Stimulated activated CD8-positive, alpha-beta memory T cell treated with anti-CD3 and anti-CD28 coated beads, Interleukin-12 subunit alpha, Interleukin-12 subunit beta, amount 100 ng/mL, for 1 hour (primary cell): ENCODE measurements around the gene SLC6A7.

Source experiments
- DNase-seq: peaks from one replicate; pipeline ENCODE4 v3.0.0-alpha.2; 2020; ENCODE audit warnings: low read depth

Gene SLC6A7

DNA sequence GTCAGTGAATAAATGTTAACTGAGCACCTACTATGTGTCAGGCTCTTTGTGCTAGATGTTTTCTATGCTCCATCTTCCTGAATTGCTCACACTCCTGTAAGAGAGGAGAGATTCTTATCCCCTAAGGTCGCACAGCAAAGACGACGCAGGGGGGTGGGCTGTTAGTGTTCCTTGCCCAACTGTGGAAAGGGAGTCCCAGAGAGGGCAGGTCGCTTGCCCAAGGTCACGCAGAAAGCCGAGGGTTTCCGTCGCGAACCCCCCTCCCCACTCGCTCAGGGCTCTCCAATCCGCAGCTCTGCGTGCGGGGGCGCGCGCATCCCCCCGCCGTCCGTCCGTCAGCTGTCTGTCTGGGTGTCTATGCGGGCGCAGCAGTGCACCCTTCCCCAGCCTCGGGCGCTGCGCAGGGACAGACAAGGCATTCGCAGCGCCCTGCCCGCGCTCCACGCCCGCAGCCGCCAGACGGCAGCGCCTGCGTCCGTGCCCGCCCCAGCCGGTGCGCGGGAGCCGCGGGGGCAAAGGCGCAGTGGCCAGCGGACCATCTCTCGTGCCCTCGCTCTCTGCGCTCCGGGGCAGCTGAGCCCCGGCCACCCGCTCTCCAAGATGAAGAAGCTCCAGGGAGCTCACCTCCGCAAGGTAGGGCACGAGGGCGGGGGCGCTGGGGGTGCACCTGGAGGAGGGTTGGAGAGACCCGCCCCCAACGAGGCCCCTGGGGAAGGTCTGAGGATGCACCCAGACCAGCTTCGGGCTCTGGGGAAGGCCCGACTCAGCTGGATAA is at the start of gene SLC6A7:
Gene SLC6A7 (plus strand): TSS at position 335 of the 775 bp plus-strand sequence. CDS start 266 bp downstream, at position 601.
- DNase-seq: no peak

DNA sequence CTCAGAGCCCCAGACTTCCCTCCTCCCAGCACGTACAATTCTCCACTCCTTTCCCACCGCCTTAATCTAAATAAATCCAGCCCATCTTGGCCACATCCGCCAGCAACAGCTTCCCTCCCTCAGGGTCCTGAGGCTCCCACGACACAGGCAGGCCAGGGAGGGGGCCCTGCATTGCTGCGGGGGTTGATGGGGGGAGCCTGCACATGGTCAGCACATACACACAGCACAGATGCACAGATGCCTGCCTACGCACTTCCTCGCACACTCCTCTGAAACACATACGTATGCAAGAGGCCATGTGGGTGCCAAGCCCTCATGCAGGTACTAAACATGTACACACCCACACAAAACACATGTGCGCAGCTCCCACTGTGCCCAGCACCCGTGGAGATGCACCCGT is 49.0 kb upstream of the SLC6A7 start:
- no peak for DNase-seq

DNA sequence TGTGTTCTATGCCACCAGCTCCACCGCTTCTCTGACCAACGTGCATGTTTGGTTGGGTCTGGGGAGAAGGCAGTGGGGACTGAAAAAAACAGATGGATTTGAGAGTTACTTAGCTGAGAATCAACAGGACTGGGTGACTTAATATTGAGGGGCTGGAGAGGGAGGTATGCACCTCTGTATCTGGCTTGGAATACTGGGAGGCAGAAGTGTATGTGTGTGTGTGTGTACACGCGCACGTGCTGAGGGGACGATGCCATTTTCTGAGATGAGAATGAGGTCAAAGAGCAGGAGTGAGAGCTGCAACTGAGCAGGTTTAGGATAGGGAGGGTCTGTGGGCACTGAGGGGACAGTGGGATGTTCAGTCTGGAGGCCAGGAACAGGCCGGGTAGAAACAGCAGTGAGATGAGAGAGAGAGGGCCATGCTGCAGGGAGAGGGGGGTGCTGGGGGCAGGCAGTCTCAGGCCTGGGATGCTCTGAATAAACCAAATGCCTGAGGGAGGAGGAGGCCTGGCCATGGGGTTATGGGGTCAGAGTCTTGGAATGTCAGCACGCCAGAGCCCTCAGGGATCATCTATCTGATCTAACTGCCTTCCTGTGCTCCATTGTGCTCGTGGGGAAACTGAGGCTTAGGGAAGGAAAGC is 48.2 kb upstream of the SLC6A7 start:
- no peak for DNase-seq

DNA sequence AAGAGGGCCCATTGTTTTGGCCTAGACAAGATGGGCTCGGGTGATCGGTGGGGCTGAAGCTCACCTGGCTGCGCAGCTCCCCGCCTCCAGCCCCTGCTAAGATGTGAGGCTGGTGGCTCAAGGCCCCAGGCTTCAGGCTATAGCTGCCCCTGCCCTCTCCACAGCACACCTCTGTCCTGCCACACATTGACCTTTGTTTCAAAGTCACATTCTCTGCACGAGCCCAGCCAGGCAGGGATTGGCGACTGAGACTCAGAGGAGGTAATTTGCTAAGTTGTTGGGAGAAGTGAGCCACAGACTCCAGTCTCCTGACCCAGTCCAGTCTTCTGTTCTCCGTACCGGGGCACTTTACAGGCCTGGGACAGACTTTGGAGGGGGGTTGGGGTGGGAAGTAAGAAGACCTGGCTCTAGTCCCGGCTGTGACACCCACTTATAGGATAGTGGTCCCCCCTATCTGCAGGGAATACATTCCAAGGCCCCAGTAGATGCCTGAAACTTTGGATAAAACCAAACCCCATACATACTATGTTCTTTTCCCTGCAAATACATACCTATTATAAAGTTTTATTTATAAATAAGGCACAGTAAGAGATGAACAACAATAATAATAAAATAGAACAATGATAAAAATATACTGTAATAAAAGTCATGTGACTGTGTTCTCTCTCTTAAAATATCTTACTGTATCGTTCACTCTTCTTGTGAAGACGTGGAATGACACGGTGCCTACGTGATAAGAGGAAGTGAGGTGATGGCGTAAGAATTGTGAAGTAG is 47.5 kb upstream of the SLC6A7 start:
- no peak for DNase-seq

DNA sequence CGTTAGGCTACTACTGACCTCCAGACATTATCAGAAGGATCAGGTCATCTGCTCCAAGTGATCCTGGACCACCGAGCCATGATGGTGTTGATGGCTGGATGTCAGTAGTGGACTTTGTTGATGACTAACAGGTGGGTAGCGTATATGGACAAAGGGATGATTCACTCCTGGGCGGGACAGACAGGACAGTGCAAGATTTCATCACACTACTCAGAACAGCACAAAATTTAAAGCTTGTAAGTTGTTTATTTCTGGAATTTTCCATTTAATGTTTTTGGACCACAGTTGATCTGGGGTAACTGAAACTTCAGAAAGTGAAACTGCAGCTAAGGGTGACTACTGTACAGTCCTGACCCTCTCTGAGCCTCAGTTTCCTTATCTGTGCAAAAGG is 46.9 kb upstream of the SLC6A7 start:
- DNase-seq: no peak

DNA sequence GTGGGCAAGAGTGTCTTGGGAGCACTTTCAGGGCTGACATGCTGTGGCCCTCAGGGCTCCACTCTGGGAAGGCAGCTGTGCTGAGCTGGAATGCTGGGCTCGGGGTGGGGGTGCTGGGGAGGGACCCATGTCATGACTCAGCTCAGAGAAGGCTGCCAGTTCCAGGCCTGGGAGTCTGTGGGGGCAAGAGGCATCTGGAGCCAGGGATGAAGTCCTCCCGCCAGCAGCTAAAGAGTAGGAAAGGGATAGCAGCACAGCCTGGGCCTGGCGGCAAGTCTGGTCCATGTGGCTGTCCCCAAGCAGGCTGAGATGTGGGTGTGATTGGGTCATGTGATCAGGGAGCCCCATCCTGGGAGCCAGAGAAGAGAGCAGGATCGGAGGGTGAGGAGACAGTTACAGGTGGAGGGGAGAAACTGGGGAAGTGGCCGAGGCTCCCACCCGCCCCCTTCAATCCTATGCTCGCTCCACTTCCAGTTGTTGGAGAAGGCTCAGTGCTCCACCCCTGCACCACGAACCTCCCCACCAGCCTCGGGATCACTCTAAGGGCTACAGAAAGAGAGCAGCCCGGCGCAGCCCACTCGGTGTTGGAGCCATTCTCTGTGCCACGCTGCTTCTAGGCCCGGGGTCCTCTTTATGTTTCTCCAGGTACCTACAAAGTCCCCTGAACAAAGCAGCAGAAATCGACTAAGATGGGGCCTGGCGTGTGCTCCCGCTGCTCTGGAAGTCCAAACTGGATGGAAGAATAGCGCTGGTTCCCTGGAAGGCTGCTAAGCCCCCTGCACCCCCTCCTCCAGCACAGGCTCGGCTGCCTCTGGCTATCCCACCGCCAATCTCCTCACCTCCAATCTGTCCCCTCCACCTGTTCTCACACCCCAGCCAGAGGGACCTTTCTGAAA is 46.3 kb upstream of the SLC6A7 start:
- DNase-seq: no peak

DNA sequence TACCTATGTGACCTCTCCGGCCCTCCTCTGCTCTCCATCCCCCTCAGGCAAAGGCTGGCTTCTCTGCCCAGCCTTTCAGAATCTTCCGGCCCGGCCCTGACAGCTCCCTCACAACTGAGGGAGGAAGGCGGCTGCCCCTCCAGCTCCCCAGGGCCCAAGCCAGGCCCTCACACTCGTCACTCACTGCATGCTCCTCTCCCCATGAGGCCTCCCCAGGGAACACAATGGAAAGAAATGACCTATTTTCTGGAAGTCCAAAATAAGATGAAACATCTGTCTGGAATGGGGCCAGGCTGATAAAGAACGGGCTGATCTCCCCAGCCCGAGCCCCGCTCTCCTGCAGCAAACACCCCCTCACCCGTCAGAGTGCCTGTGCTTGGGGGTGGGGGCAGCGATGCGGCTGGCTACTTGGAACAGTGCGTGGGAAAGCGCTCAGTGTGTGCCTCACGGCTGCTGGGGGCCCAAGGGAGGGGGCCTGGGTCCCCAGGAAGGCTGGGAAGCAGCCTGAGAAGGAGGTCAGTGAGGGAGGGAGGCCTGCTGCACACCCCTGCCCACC is 45.5 kb upstream of the SLC6A7 start:
- DNase-seq: no peak

DNA sequence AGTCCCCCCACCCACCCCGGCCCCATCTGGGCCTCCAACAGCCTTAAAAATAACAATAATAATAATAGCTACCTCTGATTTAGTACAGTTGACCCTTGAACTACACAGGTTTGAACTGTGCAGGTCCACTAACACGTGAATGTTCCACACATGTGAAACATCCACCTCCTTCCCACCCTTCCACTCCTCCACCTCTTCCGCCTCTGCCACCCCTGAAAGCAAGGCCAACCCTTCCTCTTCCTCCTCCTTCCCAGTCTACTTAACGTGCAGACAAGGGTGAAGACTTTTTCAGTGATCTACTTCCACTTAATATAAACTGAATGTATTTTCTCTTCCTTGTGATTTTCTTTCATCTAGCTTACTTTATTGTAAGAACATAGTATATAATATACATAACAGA is 45.0 kb upstream of the SLC6A7 start:
- DNase-seq: no peak

DNA sequence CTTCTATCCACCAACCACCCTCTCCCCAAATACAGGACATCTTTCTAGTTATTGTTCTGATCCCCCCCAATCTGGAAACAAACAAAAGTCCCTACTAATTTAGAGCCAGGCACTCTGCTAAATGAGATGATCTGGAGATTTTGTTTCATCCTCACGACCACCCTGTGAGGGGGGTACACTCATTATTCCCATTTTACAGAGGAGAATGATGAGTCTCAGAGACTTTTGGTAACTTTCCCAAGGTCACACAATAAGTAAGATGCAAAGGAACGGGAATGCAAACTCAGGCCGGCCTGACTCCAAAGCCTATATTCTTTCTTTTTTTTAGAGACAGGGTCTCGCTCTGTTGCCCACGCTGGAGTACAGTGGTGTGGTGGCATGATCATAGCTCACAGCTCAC is 43.6 kb upstream of the SLC6A7 start:
- no peak for DNase-seq

DNA sequence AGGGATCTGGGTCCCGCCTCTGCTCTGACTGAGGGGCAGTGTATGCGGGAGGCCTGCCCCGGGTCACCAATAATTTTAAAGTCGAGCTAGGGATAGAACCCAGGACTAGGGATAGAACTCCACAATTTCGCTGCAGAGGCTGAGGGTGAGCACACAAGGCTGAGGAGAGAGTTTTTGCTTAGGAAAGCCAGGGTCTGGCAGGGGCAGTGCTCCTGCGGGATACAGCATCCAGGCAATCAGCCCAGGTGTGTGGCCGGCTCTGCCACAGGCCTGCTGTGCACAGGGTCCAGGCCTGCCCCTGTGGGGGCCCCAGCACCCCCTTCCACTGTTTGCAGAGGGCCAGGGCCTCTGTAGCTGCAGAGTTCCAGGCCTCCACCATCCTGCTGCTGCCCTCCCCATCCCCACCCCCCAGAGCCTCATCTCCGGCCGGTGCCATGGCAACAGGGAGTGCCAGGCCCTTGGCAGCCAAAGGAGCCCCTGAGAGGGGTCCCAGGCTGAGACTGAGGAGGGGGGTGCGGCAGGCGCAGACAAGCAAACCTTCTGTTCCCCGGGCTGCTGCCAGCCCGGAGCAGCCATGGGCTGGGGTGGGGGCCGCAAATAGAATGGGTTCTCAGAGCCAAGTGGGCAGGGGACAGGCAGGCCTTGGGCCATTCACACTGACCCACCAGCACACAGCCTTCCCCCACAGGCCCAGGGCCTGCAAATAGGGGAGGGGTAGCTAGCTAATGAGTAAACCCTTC is 42.8 kb upstream of the SLC6A7 start:
- DNase-seq: no peak

DNA sequence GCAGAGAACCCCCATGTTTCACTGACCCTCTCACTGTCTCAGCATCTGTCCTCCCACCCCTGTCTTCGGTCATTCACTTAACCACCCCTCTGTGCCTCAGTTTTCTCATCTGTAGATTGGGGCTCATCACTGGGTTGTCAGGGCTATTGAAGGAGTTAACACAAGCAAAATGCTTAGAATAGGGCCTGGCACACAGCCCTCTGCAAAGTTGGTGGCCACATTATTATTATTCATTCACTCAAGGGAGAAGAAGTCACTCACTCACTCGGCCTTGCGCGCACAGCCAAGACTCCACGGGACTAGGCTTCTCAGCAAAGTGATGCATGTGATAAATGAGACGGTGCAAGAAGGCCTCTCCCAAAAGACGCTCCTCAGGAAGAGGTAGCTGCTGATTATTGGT is 42.2 kb upstream of the SLC6A7 start:
- no peak for DNase-seq

DNA sequence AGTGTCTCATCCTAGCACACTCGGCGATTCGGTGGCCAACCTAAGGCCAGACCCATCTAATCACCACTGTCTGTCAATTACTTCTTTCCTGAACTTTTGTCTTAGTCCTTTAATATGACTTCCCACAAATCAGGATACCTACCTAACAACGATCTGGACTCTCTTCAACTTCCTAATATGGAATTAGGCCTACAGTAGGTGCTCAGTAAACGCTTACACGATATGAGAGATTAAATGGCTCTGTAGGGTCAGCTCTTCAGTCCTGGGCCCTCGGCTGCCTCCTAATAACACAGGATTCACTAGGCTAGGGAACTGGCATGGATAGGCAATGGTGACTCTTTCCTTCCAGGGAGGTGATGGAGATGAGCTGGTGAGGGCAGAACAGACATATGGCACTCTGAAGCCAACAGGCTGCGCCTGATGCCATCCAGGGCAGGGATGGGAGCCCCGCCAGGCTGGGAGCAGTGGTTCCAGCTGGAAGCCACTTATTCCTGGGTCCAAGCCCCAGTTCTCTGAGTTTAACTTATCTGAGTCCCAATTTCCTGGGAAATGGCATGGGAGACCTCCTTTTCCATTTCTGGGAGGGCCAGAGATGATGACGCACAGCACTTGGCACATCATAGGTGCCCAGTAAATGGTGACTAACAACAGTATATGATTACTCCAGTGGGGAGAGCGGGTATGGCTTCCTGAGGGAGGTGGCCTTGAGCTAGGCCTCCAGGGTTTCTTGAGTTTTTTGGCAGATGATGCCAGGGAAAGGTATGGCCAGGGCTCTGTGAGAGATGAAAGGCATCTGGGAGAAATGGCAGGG is 41.5 kb upstream of the SLC6A7 start:
- no peak for DNase-seq

DNA sequence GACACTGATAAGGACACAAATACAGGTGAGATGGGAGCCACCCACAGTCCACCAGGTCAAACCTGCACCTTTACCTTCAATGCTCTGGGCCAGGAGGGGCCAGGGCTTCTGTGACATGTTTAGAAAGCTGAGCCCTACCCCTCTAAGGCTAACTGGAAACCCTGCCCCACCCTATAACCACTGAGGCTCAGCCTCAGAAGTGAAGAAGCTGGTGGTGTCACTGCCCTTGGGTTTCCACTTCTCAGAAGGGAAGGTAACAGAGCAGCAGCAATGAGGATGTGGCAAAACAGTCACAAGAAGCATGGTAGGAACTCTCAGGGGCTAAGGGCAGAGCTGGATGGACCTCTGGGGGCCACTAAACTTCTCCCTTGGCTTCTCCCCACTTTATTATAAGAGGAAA is 40.2 kb upstream of the SLC6A7 start:
- no peak for DNase-seq

DNA sequence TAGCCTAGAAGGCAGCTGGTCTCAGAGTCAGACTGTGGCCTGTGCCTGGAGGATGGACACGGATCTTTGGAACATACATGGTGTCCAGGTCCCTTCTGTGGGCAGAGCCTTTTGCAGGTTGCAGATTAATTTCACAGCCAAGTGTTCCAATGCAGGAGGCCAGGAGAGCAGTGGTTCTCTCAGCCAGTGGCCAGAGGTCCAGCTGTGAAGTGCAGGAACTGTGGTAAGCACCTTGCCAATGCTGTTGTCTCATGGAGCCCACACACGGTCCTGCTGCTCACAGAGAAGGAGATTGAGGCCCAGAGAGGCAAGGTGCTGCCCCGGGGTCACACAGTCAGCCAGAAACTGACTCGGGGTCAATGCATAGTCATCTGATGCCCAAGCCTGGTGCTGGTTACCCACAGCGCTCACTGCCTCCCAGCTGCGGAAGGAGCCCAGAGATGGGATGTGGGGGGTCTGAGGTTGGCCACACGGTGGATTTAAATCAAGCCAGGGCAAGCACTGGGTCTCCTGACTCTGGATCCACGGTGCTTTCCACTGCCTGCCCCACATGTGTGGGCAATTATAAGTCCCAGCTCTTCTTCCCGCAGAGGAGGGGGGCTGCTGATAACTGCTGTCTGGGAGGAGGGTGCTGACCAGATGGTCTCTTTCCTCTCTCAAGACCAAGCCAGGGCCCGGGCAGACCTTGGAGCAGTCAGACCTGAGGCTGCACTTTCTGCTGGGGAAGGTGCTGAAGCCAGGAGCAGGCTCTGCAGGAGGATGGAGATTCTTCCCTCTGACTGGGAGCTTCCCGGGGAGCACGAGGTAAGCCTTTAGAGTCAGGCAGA is 37.0 kb upstream of the SLC6A7 start:
- no peak for DNase-seq

DNA sequence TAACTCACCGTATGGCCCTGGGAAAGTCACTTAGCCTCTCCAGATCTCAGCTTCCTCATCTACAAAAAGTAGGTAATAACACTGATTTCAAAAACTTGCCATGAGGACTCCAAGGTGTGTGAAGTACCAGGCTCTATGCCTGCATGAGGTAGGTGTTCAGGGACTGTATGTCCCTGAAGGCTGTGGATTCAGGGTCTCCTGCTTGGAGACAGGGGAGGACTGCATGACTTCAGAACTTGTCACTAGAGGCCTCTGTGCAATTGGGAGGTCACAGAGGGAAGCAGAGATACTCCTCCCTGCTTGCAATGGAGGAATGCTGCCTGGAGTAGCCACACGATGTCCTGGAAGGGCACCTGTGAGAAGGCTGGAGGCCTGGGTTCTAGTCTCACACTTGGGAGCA is 36.4 kb upstream of the SLC6A7 start:
- DNase-seq: no peak

DNA sequence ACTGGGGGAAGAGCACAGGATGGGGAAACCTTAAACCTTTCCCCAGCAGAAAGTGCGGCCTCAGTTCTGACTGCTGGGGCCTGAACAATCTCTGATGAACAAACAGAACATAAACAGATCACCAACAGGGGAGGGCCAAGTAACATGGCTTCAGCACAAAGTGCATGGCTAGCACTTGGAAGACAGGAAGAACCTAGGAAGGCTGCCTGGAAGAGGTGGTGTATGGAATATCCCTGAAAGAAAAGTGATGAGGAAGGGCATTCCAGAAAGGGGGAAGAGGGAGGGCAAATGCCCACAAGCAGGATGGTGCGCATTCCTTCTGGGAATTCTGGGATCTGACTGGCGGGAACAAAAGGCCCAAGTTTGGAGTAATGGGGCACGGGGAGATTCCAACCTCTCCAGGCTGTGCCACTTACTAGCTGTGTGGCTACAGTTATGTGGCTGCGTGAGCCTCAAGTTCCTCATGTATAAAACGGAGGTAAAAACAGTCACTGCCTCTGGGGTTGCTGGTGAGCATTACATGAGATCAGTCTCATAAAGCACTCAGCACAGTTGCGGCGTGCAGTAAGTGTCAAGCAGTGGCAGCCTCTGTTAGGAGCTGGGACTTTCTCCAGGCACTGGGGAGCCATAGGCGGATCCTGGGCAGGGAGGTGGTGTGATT is 35.8 kb upstream of the SLC6A7 start:
- no peak for DNase-seq

DNA sequence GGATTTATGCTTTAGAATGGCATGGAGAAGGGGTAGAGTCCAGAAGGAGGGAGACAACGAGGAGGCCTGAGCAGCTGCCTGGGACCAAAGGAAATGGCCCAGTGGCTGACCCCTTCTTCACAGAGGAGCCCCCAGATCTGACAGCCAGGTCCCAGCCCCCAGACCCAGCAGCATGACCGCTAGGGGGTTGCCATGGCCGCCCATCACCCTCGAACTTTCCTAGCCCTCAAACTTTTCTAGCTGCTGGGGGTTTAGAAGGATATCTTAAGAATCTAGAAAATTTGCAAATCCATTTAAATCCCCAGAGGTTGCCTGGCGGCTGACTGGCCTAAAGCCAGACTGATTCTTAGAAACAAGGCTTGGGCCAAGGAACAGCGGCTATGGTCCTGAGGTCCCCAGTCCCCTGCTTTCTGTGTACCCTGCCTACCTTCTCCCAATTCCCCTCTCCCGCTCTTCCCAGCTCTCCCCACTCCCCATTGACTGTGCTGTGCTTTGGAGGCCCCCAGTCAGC is 35.2 kb upstream of the SLC6A7 start:
- no peak for DNase-seq

DNA sequence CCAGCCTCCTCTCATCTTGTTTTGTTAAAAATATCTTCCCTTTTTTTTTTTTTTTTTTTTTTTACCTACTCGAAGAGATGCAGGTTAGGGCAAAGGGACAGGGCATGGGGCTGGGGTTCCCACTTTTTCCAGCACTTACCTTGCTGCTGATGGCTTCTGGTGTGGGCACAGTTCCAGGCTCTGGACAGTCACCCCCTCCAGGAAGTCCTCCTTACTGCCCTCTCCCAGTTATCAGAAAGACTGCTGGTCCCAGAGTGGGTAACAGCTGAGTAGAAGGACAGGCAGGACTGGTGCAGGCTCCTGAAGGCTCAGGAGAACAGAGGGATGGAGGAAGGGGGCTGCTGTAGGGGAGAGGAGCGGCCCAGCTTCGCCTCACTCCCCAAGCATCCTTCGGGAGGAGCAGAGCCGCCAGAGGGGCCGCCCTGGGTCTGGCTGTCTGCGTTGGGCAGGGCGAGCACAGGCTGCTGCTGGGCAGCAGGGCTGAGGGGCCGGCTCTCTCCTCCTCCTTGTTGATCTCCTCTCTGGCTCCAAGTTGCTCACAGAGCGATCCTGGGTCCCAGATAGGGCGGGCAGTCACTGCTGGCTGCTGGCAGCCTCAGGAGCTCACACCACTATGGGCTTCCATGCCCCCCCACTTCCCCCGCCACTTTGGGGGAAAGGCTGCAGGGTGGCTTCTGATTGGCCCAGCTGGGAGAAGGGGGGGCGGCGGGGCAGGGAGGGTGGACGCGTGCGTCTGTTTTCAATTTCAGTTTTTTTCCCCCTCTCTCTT is 34.4 kb upstream of the SLC6A7 start, which contains the start of gene PDGFRB:
Gene PDGFRB (minus strand): TSS at position 588 of the 769 bp plus-strand sequence. CDS start 18,798 bp downstream, outside the sequence.
- peak; percentile 30 for DNase-seq
